GM23338 (cell line): Measurements from ENCODE around the gene MAP3K4. TPM values are rescaled to one million over a fixed set of nuclear protein-coding genes. Genes with fewer than 3 reads are reported as not detected.

Source experiments
- ATAC-seq: fragments of 200-7000 bp; cut with Tn5 transposase; 3 replicates; pipeline ENCODE4 v1.9.1; 2020
- DNase-seq: peaks from one replicate; pipeline ENCODE4 v3.0.0-alpha.2; 2015; ENCODE audit warnings: low spot score
- H2AFZ ChIP-seq: fragments of 200-600 bp; sonication (generic); 2 replicates; pipeline ENCODE4 v1.8.0; 2016; ENCODE audit warnings: antibody characterized with exemption, mild to moderate bottlenecking, moderate library complexity
- H3F3A ChIP-seq: fragments of 200-600 bp; sonication (generic); replicated peaks from 2 replicates; pipeline ENCODE4 v1.8.0; 2017; ENCODE audit warnings: antibody characterized with exemption, mixed run types, low read depth
- H3K27ac ChIP-seq: fragments of 200-600 bp; sonication (generic); 2 replicates; pipeline ENCODE4 v1.6.1; 2016; ENCODE audit warnings: low read depth
- H3K27me3 ChIP-seq: fragments of 200-600 bp; sonication (generic); 2 replicates; pipeline ENCODE4 v1.8.0; 2016; ENCODE audit warnings: mild to moderate bottlenecking, mixed run types, moderate library complexity; ENCODE audit not compliant: insufficient read depth
- H3K36me3 ChIP-seq: fragments of 200-600 bp; sonication (generic); 2 replicates; pipeline ENCODE4 v1.8.0; 2016; ENCODE audit warnings: mild to moderate bottlenecking; ENCODE audit not compliant: insufficient read depth
- H3K4me1 ChIP-seq: fragments of 200-600 bp; sonication (generic); 2 replicates; pipeline ENCODE4 v1.8.0; 2016; ENCODE audit warnings: mild to moderate bottlenecking, moderate library complexity; ENCODE audit not compliant: insufficient read depth
- H3K4me2 ChIP-seq: fragments of 200-600 bp; sonication (generic); 2 replicates; pipeline ENCODE4 v1.7.1; 2017; ENCODE audit warnings: mixed run types
- H3K4me3 ChIP-seq: fragments of 200-600 bp; sonication (generic); 2 replicates; pipeline ENCODE4 v1.6.1; 2016; ENCODE audit warnings: mixed run types
- H3K79me2 ChIP-seq: fragments of 200-600 bp; sonication (generic); replicated peaks from 2 replicates; pipeline ENCODE4 v1.8.0; 2017; ENCODE audit warnings: mild to moderate bottlenecking; ENCODE audit not compliant: insufficient read depth
- H3K9me2 ChIP-seq: fragments of 200-600 bp; sonication (generic); 2 replicates; pipeline ENCODE4 v1.8.0; 2017; ENCODE audit not compliant: insufficient read depth
- H4K20me1 ChIP-seq: fragments of 200-600 bp; sonication (generic); replicated peaks from 2 replicates; pipeline ENCODE4 v1.8.0; 2017; ENCODE audit warnings: mild to moderate bottlenecking; ENCODE audit not compliant: insufficient read depth
- H3K27ac Mint-ChIP-seq: 2 replicates; pipeline ENCODE4 v1.8.0; 2020; ENCODE audit warnings: inconsistent platforms, mild to moderate bottlenecking, moderate library complexity, mixed read lengths
- H3K27me3 Mint-ChIP-seq: 3 replicates; pipeline ENCODE4 v1.8.0; 2022; ENCODE audit warnings: low read depth, mild to moderate bottlenecking, moderate library complexity, mixed read lengths, inconsistent platforms; ENCODE audit not compliant: insufficient read depth, poor library complexity
- H3K36me3 Mint-ChIP-seq: 3 replicates; pipeline ENCODE4 v1.8.0; 2021; ENCODE audit warnings: low read depth, mild to moderate bottlenecking, inconsistent platforms, moderate library complexity, mixed read lengths
- H3K4me1 Mint-ChIP-seq: 3 replicates; pipeline ENCODE4 v1.8.0; 2020; ENCODE audit warnings: mild to moderate bottlenecking, inconsistent platforms, mixed read lengths
- H3K4me3 Mint-ChIP-seq: 3 replicates; pipeline ENCODE4 v1.8.0; 2021; ENCODE audit warnings: moderate library complexity, mild to moderate bottlenecking, inconsistent platforms, mixed read lengths
- H3K9me3 Mint-ChIP-seq: 3 replicates; pipeline ENCODE4 v1.8.0; 2020; ENCODE audit warnings: moderate library complexity, mild to moderate bottlenecking, inconsistent platforms, mixed read lengths
- CREB1 ChIP-seq: fragments of 250-450 bp; sonication (Bioruptor Pico); IDR thresholded peaks from 2 replicates; pipeline ENCODE4 v1.5.0; 2020; ENCODE audit warnings: low read depth, mild to moderate bottlenecking, moderate library complexity
- ETS1 ChIP-seq: IDR thresholded peaks from 2 replicates; pipeline ENCODE4 v1.6.1; 2016; ENCODE audit warnings: antibody characterized with exemption
- EZH2 ChIP-seq: fragments of 200-600 bp; sonication (generic); IDR thresholded peaks from one replicate; pipeline ENCODE4 v1.8.0; 2017; ENCODE audit warnings: antibody characterized with exemption, mild to moderate bottlenecking, low read depth; ENCODE audit not compliant: unreplicated experiment
- EZH2phosphoT487 ChIP-seq: fragments of 200-600 bp; sonication (generic); IDR thresholded peaks from one replicate; pipeline ENCODE4 v1.8.1; 2018; ENCODE audit warnings: antibody characterized with exemption; ENCODE audit not compliant: unreplicated experiment
- JUNB ChIP-seq: IDR thresholded peaks from one replicate; pipeline ENCODE4 v1.6.1; 2016; ENCODE audit warnings: antibody characterized with exemption; ENCODE audit not compliant: unreplicated experiment
- NANOG ChIP-seq: IDR thresholded peaks from 2 replicates; pipeline ENCODE4 v1.6.1; 2016; ENCODE audit warnings: antibody characterized with exemption, borderline replicate concordance
- POLR2AphosphoS5 ChIP-seq: IDR thresholded peaks from 2 replicates; pipeline ENCODE4 v1.6.1; 2016; ENCODE audit warnings: antibody characterized with exemption, low read depth
- STAT1 ChIP-seq: IDR thresholded peaks from one replicate; pipeline ENCODE4 v1.6.1; 2016; ENCODE audit warnings: antibody characterized with exemption; ENCODE audit not compliant: unreplicated experiment
- ZNF331 ChIP-seq: fragments of 250-450 bp; sonication (Bioruptor Pico); IDR thresholded peaks from 2 replicates; pipeline ENCODE4 v1.5.0; 2020; ENCODE audit warnings: low read depth, mild to moderate bottlenecking, moderate library complexity
- ZNF462 ChIP-seq: fragments of 250-450 bp; sonication (Bioruptor Pico); IDR thresholded peaks from 2 replicates; pipeline ENCODE4 v1.5.0; 2020; ENCODE audit warnings: mild to moderate bottlenecking, moderate library complexity
- polyA plus RNA-seq: library from polyadenylated mRNA; unstranded; fragments of >200 nt; fragmentation: Nextera tagmentation; extraction: Ambion mirVana; gene quantifications from 2 replicates; pipeline ENCODE4 v1.2.1, GENCODE V29; 2016
- total RNA-seq: library from RNA; depleted of rRNA; stranded (reverse); fragments of >200 nt; shearing (Covaris generic); gene quantifications from 2 replicates; pipeline ENCODE4 v1.2.3, GENCODE V29; 2014
- TF ChIP-seq, protein P1 (sequence below), 2 experiments: fragments of 200-600 bp in 1 of 2; sonication (generic) in 1 of 2; conservative IDR thresholded peaks; 2 replicates each; pipeline versions ENCODE4 v1.5.1 to v1.6.1; 2016 to 2017; ENCODE audit warnings: antibody characterized with exemption in 2 of 2, low read depth in 2 of 2, mild to moderate bottlenecking in 2 of 2, moderate library complexity in 1 of 2

MAP3K4 gene
- total and polyA plus RNA-seq, 2 experiments from 2014 or later = 44.4 to 48.8 TPM

DNA sequence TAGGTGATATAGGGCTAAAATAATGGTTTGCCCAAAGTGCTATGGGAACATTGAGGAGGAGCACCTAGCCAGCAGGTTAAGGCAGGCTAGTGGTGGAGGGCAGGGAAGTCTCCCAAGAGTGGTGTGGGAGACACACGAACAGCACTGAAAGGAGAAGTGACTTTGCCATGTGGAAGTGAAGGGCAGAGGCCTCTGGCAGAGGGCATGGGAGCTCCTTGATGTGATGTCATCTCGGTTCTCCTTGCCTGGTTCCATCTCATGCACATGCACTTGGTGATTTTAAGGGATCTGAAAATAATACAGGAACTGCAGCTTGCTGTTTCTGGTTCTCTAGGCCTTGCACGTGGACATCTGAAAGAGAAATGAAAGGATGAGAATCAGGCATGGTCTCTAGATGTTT lies 4.7 kb upstream of the MAP3K4 start (continued):
- TF ChIP-seq CREB1 (CRISPR knock-in tag) (no peak), EZH2phosphoT487 (no peak), STAT1 (no peak), JUNB (no peak)

DNA sequence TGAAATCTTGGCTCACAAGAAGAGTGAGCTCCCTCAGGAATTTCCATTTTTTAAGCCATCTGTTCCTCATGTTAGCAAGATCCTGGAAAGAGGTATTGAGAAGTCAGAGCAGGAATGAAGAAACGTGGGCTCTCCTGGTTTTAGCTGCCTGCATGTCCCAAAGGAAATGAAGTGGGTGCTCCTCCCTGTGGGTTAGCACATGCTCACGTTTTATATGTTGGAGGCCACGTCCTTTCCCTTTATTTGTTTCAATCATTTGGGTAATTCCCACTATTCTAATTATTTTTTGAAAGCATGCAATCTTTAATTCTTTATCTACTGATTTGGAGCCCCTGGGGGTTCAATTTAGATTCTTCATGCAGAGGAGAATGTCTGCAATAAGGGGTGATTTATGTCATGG lies 4.3 kb upstream of the MAP3K4 start:
- Histone ChIP-seq H3K27me3 (no peaks in the 10 kb centered on the region), H3K79me2 (peaks cover under 1% of the 10 kb centered on the region; the same call in 1 of the 2 replicates), H3F3A (no peaks in the 10 kb centered on the region), H3K36me3 (peaks cover 17% of the 10 kb centered on the region), H3K9me2 (0 out of 2 replicates have a peak, but pooled peaks cover 2% of the 10 kb centered on the region), H3K4me1 (peaks cover 6% of the 10 kb centered on the region; the same call in 1 of the 2 replicates), H3K4me3 (no peak overlapping the region), H4K20me1 (no peaks in the 10 kb centered on the region), H2AFZ (no peak overlapping the region), H3K27ac (no peak overlapping the region), H3K4me2 (no peak overlapping the region)
- peaks cover 25% of the 10 kb centered on the region for H3K36me3 Mint-ChIP-seq
- no peak overlapping the region for H3K27ac Mint-ChIP-seq
- ATAC-seq (no peak), DNase-seq (no peak)
- peaks cover 44% of the 10 kb centered on the region for H3K9me3 Mint-ChIP-seq
- peaks cover 10% of the 10 kb centered on the region for H3K27me3 Mint-ChIP-seq
- no peak for TF ChIP-seq ZNF462 (CRISPR knock-in tag)
- TF ChIP-seq CREB1 (CRISPR knock-in tag) = no peak
- no peak for TF ChIP-seq NANOG
- no peak for TF ChIP-seq EZH2
- no peak for TF ChIP-seq ZNF331 (CRISPR knock-in tag)
- no peak for TF ChIP-seq ETS1
- no peak for TF ChIP-seq POLR2AphosphoS5
- TF ChIP-seq, protein P1, sequence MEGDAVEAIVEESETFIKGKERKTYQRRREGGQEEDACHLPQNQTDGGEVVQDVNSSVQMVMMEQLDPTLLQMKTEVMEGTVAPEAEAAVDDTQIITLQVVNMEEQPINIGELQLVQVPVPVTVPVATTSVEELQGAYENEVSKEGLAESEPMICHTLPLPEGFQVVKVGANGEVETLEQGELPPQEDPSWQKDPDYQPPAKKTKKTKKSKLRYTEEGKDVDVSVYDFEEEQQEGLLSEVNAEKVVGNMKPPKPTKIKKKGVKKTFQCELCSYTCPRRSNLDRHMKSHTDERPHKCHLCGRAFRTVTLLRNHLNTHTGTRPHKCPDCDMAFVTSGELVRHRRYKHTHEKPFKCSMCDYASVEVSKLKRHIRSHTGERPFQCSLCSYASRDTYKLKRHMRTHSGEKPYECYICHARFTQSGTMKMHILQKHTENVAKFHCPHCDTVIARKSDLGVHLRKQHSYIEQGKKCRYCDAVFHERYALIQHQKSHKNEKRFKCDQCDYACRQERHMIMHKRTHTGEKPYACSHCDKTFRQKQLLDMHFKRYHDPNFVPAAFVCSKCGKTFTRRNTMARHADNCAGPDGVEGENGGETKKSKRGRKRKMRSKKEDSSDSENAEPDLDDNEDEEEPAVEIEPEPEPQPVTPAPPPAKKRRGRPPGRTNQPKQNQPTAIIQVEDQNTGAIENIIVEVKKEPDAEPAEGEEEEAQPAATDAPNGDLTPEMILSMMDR (conservative IDR thresholded peaks at IDR 0.05; ENCODE audit: low read depth in 2 of 2) = no peak
- no peak for TF ChIP-seq JUNB
- no peak for TF ChIP-seq EZH2phosphoT487
- H3K4me3 Mint-ChIP-seq = no peak overlapping the region
- peaks cover 2% of the 10 kb centered on the region; the same call in 1 of the 3 replicates for H3K4me1 Mint-ChIP-seq
